ENCODE measurements around the gene PKNOX2.

- TF ChIP-seq CTCF (IDR thresholded peaks at IDR 0.05; ENCODE audit: low read depth, low read length, poor library complexity, severe bottlenecking) (no peak), EZH2phosphoT487 (IDR thresholded peaks at IDR 0.05; ENCODE audit: borderline replicate concordance, low read length) (no peak)
Observed at GRCh38 chr11:125171974-125172373, 7.4 kb downstream of the PKNOX2 start.

All from DOHH2 (cell line).